Fibroblast of pulmonary artery (primary cell): ENCODE results near the gene PAX3.

ENCODE experiments used
- DNase-seq: peaks from one replicate; pipeline ENCODE4 v3.0.0-alpha.2; 2010; ENCODE audit warnings: low read depth
- H3K4me3 ChIP-seq: replicated peaks from 2 replicates; pipeline ENCODE4 v1.5.1; 2011; ENCODE audit warnings: low read depth, mild to moderate bottlenecking, control low read depth, low read length, moderate library complexity
- TF ChIP-seq, protein P1 (sequence below): IDR thresholded peaks from 2 replicates; pipeline ENCODE4 v1.5.1; 2011; ENCODE audit warnings: mild to moderate bottlenecking, control low read depth, low read length, inconsistent platforms; ENCODE audit errors: missing control alignments

The PAX3 gene

DNA sequence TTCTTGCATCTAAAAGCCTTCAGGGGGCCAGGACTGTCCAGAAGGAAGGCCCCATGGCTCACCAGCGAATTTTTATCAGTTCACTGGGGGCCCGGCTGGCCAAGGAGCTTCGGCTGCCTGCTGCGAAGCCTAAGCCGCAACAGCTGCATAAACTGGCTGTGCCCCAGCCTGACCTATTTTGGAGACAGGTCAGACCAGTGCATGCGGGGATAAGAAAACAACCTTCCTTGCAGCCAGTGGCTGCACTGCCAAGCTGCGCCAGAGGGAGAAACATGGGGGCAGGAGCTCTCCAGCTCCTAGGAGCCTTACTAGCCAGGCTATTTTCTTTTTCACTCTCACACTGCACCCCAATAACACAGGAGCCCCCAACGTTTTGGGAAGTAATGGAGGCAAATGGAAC is 15.2 kb downstream of the PAX3 start:
- TF ChIP-seq, protein P1, sequence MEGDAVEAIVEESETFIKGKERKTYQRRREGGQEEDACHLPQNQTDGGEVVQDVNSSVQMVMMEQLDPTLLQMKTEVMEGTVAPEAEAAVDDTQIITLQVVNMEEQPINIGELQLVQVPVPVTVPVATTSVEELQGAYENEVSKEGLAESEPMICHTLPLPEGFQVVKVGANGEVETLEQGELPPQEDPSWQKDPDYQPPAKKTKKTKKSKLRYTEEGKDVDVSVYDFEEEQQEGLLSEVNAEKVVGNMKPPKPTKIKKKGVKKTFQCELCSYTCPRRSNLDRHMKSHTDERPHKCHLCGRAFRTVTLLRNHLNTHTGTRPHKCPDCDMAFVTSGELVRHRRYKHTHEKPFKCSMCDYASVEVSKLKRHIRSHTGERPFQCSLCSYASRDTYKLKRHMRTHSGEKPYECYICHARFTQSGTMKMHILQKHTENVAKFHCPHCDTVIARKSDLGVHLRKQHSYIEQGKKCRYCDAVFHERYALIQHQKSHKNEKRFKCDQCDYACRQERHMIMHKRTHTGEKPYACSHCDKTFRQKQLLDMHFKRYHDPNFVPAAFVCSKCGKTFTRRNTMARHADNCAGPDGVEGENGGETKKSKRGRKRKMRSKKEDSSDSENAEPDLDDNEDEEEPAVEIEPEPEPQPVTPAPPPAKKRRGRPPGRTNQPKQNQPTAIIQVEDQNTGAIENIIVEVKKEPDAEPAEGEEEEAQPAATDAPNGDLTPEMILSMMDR = no peak
- H3K4me3 ChIP-seq = no peak overlapping the region
- no peak for DNase-seq

DNA sequence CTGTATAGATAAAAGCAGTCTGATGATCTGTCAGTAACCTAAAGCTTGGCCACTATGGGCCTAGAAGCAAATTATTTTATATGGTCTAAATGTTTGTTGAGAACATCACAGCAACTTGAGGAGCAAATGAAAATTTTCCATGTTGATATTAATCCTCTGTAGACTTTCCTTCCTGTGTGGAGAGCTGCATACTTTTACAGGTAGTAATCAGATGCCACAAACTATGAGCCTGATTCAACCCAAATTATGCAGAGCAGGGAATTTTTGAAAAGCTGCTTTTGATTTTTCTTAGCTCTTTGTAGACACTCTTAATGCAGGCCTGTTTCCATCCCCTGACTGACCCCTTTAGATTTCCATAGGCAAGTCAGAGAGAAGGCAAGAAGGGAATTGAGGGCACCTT is 17.3 kb downstream of the PAX3 start:
- TF ChIP-seq, protein P1 = no peak
- no peak for DNase-seq
- no peak overlapping the region for H3K4me3 ChIP-seq

DNA sequence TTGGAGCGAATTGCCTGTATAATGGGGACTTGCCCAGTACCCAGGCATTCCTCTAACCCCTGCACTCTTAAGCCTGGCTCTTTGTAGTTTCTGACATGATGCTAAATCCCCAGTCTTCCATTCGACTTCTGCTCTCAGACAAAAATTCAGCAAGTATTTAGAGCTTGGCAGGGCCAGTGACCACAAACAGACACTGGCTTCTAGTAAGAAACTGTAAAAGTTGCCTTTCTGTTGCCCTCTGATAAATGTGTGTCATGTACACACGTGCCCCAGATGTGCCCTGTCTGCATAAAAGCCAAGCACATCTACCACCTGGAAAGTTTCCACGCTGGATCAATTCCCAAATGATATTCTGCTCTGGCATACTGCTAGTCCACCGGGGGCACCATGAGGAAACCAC is 18.0 kb downstream of the PAX3 start:
- DNase-seq = no peak
- H3K4me3 ChIP-seq = no peak overlapping the region
- TF ChIP-seq, protein P1 = no peak

DNA sequence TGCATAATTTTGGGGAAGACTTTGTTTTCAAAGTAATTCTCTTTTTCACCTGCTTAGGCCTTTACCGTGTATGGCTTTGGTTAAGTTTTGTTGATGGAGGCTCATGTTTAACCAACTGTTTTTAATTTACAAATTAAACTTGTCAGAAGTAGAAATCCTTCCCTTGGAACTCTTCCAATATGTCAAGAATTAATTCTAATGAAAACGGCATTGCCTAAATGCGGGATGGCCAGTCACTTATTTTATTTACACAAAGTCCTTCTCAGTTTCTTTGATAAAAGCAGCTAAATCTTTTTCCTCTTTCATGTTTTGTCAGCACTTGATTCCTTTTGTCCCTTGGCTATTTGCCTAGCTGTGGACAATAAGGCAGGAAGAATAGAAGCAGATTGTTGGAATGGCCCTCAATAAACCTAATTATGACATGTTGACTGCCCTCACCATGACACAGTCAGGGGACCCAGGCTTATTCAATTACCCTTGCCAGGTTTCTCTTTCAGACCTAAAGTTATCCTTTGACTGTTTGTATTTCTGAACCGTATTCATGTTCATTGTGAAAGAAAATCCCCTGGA is 26.3 kb downstream of the PAX3 start:
- no peak overlapping the region for H3K4me3 ChIP-seq
- DNase-seq = no peak
- TF ChIP-seq, protein P1 = no peak

DNA sequence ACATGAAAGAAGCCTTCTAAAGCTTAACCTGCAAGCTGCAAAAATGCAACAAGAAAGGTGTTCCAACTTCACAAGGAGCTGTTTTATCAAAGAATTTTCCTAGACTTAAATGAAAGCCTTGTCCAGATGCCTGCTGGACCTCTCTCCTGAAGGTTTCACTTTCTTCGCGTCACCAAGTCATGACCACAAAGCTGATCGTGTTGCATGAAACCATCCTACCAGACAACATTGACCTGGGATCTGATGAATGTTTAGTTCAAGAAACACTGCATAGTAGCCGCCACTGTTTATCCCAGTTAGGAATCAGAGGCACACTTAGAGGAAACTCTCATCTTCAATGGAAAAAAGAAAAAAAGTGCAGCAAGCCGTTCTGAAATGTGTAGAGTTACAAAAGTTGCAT is 26.9 kb downstream of the PAX3 start:
- TF ChIP-seq, protein P1 = no peak
- DNase-seq = no peak
- no peak overlapping the region for H3K4me3 ChIP-seq

DNA sequence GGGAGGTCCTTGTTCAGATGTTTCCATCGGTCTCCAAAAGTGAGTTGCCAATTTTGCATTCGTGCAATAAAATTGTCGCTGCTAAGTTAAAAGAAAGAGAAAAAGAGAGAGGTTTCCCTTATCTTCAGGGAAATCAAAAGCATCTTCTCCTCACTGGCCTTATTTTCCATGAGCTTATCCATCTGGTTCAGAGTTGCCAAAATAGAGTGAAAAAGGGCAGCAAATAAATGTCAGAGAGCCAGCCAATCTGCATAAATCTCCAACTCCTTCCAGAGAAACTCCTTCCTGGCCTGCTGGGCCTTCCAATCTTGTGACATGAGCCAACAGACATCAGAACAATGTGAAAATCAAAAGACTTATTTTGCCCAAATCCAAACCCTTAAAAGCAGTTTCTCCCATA is 28.4 kb downstream of the PAX3 start:
- TF ChIP-seq, protein P1 = no peak
- H3K4me3 ChIP-seq = no peak overlapping the region
- no peak for DNase-seq

DNA sequence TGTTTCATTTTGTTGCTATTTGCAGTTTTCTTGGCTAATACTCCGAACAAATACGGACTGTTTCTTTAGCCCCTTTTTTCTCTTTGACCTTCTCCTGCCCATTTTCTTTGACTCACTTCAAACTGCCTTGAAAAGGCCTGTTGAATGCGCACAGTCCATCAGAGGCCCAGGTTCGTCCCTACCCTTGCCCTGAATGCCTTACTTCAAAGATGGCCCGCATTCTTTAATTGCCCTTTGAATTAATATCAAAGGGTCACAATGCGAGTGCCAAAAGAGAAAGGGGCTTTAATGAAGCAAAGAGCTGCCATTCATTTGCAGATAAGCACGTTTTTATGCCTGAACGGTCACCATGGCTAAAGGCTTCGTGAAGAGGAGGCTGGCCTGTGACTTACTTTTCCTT is 29.7 kb downstream of the PAX3 start:
- TF ChIP-seq, protein P1 = no peak
- H3K4me3 ChIP-seq = no peak overlapping the region
- DNase-seq = no peak
